ENCODE measurements around the gene PLA2G2D.

PLA2G2D gene, protein sequence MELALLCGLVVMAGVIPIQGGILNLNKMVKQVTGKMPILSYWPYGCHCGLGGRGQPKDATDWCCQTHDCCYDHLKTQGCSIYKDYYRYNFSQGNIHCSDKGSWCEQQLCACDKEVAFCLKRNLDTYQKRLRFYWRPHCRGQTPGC

DNA sequence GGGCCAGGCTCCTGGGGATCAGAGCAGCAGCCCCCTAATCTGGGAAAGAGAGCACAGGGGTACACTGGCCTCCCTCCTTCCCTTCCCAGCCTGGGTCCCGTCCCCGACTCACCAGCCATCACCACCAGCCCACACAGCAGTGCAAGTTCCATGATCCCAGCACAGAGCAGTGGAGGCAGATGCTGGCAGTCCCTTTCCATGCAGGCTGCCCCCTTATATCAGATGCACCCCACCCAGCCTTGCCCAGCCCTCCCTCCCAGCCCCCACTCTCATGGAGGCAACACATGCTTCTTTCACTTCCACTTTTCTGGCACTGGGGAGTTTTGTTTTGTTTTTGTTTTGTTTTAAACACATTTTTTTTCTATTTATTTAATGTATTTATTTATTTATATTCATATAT, at the start of gene PLA2G2D:
TSS of gene PLA2G2D (minus strand) at position 190 of the 400 bp plus-strand sequence. CDS start at position 152, 38 bp downstream.
- DNase-seq (ENCODE audit: extremely low read depth in 1 of 2, low read depth in 1 of 2), result no peak

DNA sequence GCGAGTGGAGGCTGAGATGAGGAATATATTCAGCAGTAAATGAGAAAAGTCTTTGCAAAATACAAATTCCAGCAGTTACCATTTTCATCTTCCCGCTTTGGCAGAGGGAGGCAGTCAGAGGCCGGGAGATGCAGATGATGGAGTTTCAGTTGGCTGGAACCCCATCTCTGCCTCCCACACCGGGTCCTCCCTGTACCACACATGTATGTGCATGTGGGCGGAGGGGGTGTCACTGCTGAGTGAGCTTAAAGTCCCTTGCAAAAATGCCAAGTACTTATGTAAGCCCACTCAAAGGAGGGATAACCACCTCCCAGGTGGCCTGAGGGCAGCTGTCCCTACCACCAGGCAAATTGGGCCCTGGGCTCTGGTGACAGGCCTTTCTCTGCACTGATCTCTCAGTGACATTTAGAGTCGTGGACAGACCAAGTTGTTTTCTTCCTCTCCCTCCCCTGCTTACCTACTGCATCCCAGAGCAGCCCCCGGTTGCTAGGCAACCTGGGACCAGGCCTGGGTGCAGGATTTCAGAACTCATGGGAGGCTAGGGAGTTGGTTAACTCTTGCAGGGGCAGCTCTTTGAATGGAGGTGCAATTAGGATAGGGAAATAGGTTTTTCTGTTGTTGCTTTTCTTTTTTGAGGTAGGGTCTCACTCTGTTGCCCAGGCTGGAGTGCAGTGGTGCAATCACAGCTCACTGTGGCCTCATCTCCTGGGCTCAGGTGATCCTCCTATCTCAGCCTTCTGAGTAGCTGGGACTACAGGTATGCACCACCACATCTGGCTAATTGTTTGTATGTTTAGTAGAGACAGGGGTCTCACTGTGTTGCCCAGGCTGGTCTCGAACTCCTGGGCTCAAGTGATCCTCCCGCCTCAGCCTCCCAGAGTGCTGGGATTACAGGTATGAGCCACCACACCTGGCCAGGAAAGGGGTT, 49.5 kb upstream of the PLA2G2D start:
- DNase-seq (ENCODE audit: extremely low read depth in 1 of 2, low read depth in 1 of 2), result no peak

DNA sequence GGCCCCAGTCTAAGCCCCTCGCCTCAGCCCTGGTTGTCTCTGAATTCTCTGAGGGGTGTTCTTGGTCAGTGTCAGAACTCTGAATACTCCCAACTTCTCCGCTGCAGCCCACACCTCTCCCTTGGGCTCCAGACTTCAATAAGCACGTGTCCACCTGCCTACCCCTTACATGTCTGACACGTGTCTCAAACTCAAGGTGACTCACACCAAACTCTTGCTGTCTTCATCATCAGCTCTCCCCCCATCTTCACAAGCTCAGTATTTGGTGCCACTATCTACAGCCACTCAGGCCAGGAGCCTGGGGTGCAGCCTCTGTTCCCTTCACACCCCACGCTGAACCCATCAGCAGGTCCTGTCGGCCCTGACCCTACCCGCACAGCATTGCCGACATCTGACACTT, 47.8 kb upstream of the PLA2G2D start:
- no peak for DNase-seq (ENCODE audit: extremely low read depth in 1 of 2, low read depth in 1 of 2)

DNA sequence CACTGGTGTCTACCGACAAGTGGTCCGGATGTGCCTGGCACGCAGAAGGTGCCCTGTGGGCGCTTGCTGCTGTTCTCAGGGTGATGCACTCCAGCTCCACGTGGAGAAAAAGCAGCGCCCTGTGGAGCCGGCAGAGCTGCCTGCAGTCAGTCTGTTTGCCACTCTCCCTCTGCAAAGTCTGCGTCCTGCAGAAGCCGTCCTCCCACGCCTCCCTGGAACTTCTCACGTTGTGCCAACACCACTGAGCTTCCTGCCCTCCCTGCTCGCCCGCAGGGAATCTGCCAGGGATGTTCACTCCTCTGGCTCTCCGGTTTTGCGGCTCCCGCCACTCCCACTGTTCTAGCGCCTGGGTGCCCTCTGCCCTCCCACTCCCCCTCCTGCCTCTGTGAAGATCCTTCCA, 46.7 kb upstream of the PLA2G2D start:
- DNase-seq (ENCODE audit: extremely low read depth in 1 of 2, low read depth in 1 of 2), result no peak

DNA sequence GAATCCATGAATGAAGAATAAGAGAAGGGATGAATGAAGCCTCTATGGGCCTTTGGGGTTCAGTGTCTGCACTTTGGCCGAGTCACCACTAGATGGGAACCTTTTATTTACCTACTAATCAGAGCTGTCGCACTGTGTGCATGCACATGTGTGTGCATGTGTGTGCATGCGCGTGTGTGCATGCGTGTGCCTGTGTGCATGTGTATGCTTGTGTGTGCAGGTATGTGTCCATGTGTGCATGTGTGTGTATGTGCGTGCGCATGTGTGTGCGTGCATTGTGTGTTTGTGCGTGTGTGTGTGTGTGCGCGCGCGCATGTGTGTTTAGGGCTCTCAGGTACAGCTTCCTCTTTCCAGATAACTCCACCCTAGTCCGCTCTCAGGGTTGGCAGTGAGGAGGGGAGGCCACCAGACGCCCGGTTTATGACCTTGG, 46.2 kb upstream of the PLA2G2D start:
- no peak for DNase-seq (ENCODE audit: extremely low read depth in 1 of 2, low read depth in 1 of 2)

DNA sequence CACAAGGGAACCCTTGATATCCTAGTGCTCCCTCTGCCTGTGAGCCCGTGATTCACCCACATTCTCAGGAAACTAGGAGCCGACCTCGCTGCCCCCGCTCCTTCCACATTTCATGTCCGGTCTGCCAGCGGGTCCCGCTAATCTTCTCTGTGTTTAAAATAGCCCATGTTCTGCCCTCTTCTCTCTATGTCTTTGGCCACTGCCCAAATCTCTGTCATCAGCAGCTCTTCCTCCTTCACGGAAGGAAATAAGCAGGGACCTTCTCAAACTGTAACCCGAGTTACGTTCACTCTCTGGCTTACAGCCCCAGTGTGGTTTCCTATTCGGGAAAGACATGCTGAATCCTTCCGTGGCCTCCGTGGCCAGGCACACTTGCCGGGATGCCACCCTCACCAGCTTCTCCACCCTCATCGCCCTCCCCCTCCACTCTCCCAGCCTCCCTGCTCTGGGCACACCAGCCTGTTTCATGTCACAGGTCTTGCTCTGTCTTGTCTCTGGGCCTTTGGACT, 45.4 kb upstream of the PLA2G2D start:
- DNase-seq (ENCODE audit: extremely low read depth in 1 of 2, low read depth in 1 of 2), result no peak

DNA sequence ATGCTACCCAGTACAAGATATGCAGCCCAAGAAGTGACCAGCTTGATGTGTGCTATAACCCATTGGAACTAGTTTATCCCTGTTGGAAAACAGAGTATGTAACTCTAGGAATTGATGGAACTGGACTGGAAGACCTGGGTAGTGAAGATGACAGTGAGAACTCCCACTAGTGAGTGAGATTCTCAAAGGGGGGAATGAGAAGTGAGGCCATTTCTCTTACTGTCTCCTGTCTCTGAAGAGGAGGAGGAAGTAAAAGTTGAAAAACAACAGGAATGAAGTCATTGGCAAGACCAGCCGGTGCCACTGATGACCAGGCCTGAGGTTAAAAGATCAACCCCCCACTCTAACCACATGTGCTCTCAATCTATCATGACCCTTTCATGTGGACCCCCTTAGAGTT, 40.7 kb upstream of the PLA2G2D start:
- no peak for DNase-seq (ENCODE audit: extremely low read depth in 1 of 2, low read depth in 1 of 2)

DNA sequence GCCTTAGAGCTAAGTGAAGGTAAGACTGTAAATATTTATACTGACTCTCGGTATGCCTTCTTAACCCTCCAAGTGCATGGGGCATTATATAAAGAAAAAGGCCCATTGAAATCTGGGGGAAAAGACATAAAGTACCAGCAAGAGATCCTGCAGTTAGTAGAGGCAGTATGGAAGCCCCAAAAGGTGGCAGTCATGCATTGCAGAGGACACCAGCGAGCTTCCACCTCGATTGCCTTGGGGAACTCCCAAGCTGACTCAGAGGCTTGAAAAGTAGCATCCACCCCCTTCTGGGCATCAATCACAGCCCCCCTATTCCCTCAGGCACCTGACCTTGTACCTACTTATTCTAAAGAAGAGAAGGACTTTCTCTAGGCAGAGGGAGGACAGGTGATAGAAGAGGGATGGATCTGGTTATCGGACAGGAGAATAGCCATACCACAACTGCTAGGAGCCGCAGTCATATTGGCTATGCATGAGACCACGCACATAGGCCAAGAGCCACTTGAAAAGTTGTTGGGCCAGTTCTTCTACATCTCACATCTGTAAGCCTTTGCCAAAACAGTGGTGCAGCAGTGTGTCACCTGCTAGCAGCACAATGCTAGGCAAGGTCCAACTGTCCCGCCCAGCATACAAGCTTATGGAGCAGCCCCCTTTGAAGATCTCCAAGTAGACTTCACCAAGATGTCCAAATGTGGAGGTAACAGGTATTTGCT, 39.2 kb upstream of the PLA2G2D start:
- DNase-seq (ENCODE audit: extremely low read depth in 1 of 2, low read depth in 1 of 2), result no peak

DNA sequence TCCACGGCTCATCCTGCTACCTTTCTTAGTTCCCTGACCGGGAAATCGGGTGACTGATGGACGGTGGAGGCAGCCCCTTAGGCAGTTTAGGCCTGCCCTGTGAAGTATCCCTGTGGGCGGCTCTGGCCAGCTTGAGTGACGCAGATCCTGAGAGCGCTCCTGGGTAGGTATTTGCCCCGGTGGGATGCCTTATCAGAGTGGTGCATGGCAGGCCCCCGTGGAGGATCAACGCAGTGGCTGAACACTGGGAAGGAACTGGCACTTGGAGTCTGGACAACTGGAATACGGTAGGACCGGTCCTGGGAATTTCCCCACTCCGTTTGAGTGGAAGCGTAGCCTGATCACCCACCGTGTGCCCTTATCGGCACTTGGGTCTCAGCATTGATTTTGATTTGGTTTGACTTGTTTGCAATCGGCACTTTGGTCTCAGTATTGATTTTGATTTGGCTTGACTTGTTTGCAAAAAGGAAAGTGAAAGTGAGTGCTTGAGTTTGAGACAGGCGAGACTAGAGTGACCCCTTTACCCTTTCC, 35.0 kb upstream of the PLA2G2D start:
- no peak for DNase-seq (ENCODE audit: extremely low read depth in 1 of 2, low read depth in 1 of 2)

DNA sequence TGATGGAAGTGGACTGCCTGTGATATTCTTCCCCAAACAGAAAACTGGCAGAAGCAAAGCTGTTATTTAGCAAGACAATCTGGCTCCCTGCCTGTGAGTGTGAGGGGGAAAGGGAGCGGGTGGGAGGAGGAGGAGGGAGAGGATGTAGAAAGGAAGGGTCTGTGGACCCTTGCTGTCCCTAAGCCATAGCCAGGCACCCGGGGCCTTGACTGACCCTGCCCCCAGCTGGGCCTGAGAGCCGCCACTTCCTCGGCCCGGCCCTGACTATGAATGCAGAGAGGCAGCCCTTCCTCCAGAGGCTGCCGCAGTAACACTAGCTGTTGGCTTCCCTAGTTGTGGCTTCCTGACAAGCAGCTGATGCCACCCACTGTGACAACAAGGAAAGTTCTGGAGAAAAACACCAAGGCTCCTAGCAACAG, 33.7 kb upstream of the PLA2G2D start:
- DNase-seq (ENCODE audit: extremely low read depth in 1 of 2, low read depth in 1 of 2), result no peak

DNA sequence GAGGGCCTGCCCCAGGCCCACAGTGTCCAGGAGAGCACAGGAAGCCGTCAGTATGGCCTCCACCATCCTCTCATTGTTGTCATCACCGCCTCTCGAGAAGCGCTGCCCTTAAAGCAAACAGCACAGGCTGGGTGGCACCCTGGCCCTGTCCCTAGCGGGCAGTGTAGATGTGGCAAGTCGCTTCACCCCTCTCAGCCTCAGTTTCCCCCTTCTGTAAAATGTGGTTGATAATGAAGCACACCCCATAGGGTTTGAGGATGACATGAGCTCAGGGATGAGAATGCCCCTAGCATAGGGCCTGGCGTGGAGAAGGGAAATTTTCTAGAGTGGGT, 33.2 kb upstream of the PLA2G2D start:
- DNase-seq (ENCODE audit: extremely low read depth in 1 of 2, low read depth in 1 of 2), result no peak

DNA sequence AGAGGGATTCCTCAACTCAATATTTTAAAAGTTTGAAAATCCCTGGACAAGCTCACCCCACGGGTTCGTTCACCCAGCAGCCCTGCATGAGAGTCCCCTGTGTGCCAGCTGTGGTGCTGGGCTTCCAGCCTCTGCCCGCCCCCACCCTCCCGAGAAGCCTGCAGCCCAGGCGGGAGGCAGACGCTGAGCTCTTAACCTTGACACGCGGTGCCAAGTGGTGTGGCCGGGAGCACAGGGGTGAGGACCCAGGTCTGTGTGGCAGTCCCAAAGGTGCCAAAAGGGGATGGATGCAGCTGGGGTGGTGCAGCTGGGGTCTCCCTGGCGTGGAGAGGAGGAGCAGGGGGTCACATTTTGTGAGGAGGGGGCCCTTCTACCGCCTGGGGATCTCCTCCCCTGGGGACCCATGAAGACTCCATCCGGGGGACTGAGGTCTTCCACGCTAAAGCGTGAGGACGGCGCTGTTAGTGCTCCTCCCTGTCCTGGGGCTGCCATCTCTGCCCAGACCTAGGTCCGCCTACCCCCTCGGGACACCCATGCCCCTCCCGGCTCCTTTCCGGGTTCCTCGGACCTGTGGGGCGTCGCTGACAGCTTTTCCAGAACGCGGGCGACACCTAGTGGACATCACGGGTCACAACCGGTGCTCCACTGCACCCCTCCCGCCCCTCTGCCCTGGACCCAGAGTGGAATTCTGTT, 32.7 kb upstream of the PLA2G2D start:
- peak; percentile 51 to 68 for DNase-seq (ENCODE audit: extremely low read depth in 1 of 2, low read depth in 1 of 2)

DNA sequence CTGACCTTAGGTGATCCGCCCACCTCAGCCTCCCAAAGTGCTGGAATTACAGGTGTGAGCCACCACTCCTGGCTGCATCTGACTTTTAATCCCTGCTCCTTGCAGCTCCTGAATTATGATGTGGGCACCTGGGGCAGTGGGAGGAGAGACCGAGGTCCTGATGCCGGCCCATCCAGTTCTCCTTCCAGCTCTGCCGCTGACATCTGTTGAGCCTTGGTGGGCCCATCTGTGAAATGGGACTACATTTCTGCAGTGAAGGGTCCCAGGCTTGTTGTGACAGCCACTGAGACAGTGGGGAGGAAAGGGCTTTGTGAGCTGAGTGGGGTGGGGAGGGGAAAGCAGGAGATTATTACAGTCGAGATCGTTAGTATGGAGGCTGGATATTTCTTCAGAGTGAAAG, 31.6 kb upstream of the PLA2G2D start:
- no peak for DNase-seq (ENCODE audit: extremely low read depth in 1 of 2, low read depth in 1 of 2)

DNA sequence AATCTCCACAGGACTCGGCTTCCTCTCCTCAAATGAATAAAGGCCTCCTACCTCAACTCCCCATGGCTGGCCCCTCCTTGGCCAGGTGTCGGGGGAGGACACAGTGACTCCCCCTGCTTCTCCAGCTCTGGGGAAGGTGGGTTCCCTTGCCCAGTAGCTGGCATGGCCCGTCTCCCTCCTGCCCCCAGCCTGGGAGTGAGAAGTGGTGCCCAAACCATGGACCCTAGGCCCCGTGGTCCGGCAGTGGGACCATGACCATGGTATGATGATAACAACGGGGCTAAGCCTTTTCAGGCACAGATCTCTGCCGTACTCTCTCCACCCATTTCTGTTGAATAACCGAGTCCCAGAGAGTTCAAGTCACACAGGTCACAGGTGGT, 31.0 kb upstream of the PLA2G2D start:
- DNase-seq (ENCODE audit: extremely low read depth in 1 of 2, low read depth in 1 of 2), result no peak

DNA sequence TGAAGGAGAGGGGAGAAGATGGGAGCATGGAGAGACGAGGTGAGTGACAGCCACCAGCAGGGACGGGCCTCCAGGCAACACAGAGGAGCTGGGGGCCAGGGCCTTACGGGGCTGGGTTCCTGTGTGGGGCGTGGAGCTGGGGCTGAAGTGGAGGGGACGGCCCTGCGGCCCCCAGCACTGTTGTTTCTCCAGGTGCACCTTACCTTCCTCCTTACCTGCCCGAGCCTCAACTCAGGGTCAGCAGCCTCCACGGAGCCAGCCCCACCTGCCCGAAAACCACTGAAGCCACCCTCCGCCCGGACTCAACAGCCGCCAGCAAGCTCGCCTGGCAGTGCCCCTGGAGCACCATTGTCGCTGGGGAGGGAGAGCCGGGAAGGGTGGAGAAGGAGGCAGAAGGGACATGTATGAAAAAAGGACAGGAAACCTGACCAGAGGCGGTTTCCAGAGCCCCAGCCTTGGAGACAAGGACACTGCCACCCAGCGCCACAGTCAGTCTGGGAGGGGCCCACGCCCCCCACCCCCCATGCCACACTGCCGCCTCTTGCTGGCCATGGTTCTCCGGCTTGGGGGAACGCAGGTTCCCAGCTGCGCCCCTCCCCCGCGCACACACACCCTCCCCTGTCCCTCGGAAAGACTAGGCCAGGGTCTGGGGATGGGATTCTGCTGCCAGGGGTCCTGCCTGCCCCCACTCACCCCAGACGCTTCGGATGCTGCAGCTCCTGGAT, 30.4 kb upstream of the PLA2G2D start:
- DNase-seq (ENCODE audit: extremely low read depth in 1 of 2, low read depth in 1 of 2), result no peak

DNA sequence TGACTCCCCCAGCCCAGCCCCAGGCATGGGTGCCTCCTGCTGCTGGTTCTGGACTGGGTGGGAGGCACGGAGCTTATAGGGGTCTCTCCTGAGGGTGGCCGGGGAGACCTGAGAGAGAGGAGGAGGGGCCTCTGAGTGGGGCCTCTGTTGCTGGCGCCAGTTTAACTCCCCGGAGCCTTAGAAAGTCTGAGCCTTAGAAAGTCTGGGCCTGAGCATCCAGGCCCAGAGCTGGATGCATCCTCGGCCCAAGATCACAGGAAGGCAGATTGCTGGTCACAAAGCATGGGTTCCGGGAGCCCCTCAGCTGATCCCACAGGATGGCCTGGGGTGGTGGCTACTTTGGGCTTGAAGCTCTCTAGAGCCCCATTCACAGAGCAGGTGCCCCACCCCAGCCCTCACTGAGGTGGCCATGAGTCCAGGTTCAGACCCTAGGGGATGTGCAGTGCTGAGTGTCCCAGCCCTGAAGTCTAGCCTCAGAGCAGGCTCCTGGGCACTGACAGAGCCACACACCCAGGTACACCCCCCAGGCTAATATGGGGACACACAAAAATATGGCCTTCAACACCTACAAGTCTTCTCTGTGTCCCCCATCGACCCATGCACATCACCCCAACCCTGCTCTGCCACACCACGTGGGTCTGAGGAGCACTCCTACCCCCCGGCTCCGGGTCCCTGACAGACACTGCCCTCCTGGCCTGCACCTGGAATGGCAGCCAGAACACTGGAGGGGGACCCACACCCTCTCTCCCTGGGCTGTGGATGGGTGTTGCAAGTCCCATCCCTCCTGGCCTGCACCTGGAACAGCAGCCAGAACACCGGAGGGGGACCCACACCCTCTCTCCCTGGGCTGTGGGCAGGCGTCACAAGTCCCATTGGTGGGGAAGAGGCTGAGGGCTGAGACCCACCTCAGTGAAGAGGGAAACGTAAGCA, 29.5 kb upstream of the PLA2G2D start:
- no peak for DNase-seq (ENCODE audit: extremely low read depth in 1 of 2, low read depth in 1 of 2)

DNA sequence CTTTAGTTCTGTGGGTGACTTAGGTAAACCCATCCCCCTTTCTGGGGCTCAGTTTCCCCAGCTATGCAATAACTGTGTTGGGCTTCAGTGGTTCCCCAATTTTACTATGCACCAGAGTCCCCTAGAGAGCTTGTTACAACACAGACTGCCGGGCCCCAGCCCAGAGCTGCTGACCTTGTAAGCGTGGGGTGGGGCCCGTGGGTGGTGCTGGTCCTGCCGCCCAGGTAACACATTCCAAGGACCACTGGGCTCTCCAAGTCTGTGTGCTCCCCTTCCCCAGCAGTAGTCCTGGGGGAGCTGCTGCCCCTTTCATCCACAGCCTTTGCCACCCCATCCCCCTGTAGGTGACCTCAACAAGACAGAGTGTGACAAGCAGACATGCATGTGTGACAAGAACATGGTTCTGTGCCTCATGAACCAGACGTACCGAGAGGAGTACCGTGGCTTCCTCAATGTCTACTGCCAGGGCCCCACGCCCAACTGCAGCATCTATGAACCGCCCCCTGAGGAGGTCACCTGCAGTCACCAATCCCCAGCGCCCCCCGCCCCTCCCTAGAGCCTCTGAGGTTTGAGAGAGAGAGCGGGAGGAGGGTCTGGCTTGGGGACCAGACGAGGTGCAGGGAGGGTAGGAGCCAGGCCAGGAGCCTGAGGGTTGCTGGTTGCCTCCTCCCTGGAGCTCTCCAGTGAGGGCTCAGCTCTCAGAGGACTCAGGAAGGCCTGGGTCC, 28.7 kb upstream of the PLA2G2D start:
- no peak for DNase-seq (ENCODE audit: extremely low read depth in 1 of 2, low read depth in 1 of 2)

DNA sequence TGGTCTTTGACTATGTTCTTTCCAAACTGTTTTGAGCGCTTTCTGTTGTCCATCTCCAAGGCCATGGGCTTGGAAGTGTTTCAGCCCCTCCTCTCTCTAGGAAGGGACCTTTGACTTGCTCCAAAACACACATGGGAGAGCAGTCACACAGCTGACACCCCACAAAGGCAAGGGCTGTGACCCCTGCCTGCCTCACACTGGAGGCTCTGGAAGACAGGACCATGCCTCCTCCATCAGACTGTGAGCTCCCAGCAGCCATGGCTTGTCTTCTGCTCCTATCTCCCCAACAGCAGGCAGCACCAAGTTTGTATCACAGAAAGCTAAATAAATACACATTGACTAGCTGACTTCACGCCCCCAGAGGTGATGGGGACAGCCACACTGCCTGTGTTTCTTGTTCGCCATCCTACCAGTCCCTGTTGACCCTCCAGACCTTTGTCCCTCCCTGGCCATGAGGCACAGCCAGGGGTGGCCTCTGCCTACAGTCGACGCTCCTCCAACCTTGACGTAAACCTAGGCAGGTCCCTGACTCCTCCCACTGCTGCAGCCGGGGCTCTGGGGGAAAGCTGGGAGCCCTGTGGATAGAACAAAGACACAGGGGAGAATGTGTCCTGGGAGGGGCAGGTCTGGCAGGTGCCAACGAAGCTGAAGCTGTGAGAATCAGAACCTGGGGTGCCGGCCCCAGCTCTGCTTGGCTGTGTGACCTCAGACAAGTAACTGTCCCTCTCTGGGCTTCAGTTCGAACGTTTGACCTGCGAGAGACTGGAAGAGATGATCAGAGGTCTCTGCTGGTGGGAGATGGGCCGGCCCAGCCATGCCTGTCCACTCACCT, 24.6 kb upstream of the PLA2G2D start:
- DNase-seq (ENCODE audit: extremely low read depth in 1 of 2, low read depth in 1 of 2), result no peak
